Sigmoid colon (tissue), 7 donors: Measurements from ENCODE around the gene NSG2. TPM values are rescaled to one million over a fixed set of nuclear protein-coding genes. Genes with fewer than 3 reads are reported as not detected.

Source experiments
- DNase-seq: peaks from one replicate; pipeline ENCODE4 v3.0.0-alpha.2; 2019
- H3K27ac ChIP-seq, 4 donors: fragments of 200-600 bp; sonication (generic); one replicate each; pipeline ENCODE4 v1.5.1; 2016 to 2019; ENCODE audit warnings: mild to moderate bottlenecking in 1 of 4
- H3K27me3 ChIP-seq, 3 donors: fragments of 200-600 bp; sonication (generic); one replicate each; pipeline ENCODE4 v1.5.1; 2019; ENCODE audit warnings: mild to moderate bottlenecking in 1 of 3
- H3K36me3 ChIP-seq, 4 donors: fragments of 200-600 bp; sonication (generic); one replicate each; pipeline ENCODE4 v1.5.1; 2016 to 2019
- H3K4me1 ChIP-seq, 4 donors: fragments of 200-600 bp; sonication (generic); one replicate each; pipeline ENCODE4 v1.5.1; 2017 to 2019
- H3K4me3 ChIP-seq, 4 donors: fragments of 200-600 bp; sonication (generic); one replicate each; pipeline ENCODE4 v1.5.1; 2017 to 2019; ENCODE audit warnings: mild to moderate bottlenecking in 2 of 4, moderate library complexity in 1 of 4
- H3K9me3 ChIP-seq, 4 donors: fragments of 200-600 bp in 3 of 4; sonication (generic) in 3 of 4; one replicate each; pipeline versions ENCODE4 v1.5.1 to v1.6.1; 2013 to 2019
- CTCF ChIP-seq, 4 experiments: fragments of 450-650 bp in 3 of 4; fragments of 200-600 bp in 1 of 4; IDR thresholded peaks; one replicate each; pipeline ENCODE4 v1.5.1; 2016 to 2019; ENCODE audit warnings: antibody characterized with exemption in 4 of 4, mild to moderate bottlenecking in 3 of 4, moderate library complexity in 2 of 4
- EP300 ChIP-seq, 4 donors: sonication (generic); formaldehyde crosslinking; IDR thresholded peaks; one replicate each; pipeline ENCODE4 v1.6.1; 2017; ENCODE audit warnings: antibody characterized with exemption in 4 of 4
- POLR2A ChIP-seq, 2 donors: fragments of 450-650 bp; IDR thresholded peaks; one replicate each; pipeline ENCODE4 v1.6.1; 2016; ENCODE audit warnings: antibody characterized with exemption in 2 of 2, mild to moderate bottlenecking in 2 of 2, moderate library complexity in 2 of 2
- POLR2AphosphoS5 ChIP-seq, 4 donors: sonication (generic); formaldehyde crosslinking; IDR thresholded peaks; one replicate each; pipeline ENCODE4 v1.6.1; 2017; ENCODE audit warnings: antibody characterized with exemption in 4 of 4
- WGBS, 2 donors: extraction: QIAGEN DNeasy Blood & Tissue Kit; methylation state at CpG; one replicate each; pipeline ENCODE4 v1.1.7; 2013; 5-methylcytosine and 5-hydroxymethylcytosine counted together
- intact Hi-C: fragments of 100-400 bp; cut with DNase I; formaldehyde crosslinking; loops from one replicate; pipeline ENCODE4 v1.15.1; 2023
- polyA plus RNA-seq, 3 donors: library from polyadenylated mRNA; stranded (reverse); fragments of 200-250 nt; gene quantifications; one replicate each; pipeline ENCODE4 v1.2.3, GENCODE V29; 2013
- total RNA-seq, 4 donors: library from RNA; depleted of rRNA; stranded (reverse); fragments of >200 nt; gene quantifications; one replicate each; pipeline ENCODE4 v1.1.0, GENCODE V29; 2016
- donor health status: healthy with polysubstance abuse.
- donor health status: Bipolar disorder and iron deficiency.
- donor health status: healthy.

The NSG2 gene
- total and polyA plus RNA-seq, 7 donors = 4.7 to 10.0 (median 4.9) TPM; not detected in 2

DNA sequence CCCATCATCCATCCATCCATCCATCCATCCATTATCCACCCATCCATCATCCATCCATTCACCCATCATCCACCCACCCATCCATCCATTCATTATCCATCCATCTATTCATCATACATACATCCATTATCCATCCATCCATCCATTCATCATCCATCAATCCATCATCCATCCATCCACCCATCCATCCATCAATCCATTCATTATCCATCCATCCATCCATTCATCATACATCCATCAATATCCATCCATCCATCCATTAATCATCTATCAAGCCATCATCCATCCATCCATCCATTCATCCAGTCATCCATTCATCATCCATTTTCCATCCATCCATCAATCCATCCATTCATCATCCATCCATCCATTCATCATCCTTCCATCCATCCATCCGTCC is 89.0 kb downstream of the NSG2 start:
- TF ChIP-seq POLR2AphosphoS5 (IDR thresholded peaks at IDR 0.05) (no peak), CTCF (IDR thresholded peaks at IDR 0.05) (no peak), EP300 (IDR thresholded peaks at IDR 0.05) (no peak), POLR2A (IDR thresholded peaks at IDR 0.05) (no peak)
- Histone ChIP-seq H3K4me3 (no peak overlapping the region), H3K4me1 (no peaks in the 10 kb centered on the region), H3K27ac (no peak overlapping the region), H3K9me3 (no peaks in the 10 kb centered on the region), H3K36me3 (no peaks in the 10 kb centered on the region), H3K27me3 (no peaks in the 10 kb centered on the region)
- WGBS, 2 donors = 78 to 89% methylated on average over 1 of the region's 1 CpG
- no peak for DNase-seq
- intact Hi-C loops = no loop called here

DNA sequence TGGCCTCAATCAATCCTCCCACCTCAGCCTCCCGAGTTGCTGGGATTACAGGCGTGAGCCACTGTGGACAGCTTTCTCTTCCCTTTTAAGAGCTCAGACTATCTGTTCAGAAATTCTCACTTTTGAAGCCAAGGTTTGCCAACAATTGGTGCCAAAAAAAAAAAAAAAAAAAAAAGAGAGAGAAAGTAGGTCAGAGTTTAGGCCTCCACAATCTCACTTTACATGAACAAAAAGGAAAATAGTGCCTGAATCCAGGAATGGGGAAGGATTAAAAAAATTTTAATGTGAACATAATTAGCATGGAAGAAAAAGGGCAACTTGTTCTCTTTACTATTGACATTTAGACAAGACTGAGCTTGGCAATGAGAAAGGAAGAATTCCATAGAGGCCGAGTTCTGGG is 94.1 kb downstream of the NSG2 start:
- WGBS, 2 donors = 83 to 88% methylated on average over 3 of the region's 3 CpGs
- TF ChIP-seq CTCF (IDR thresholded peaks at IDR 0.05) (no peak), POLR2AphosphoS5 (IDR thresholded peaks at IDR 0.05) (no peak), EP300 (IDR thresholded peaks at IDR 0.05) (no peak)
- Histone ChIP-seq H3K4me1 (no peaks in the 10 kb centered on the region), H3K27me3 (no peaks in the 10 kb centered on the region), H3K9me3 (no peaks in the 10 kb centered on the region), H3K27ac (no peak overlapping the region), H3K4me3 (no peak overlapping the region), H3K36me3 (no peaks in the 10 kb centered on the region)
- intact Hi-C loops = no loop called here
- DNase-seq = no peak

GRCh38 chr5:174140452-174141020 is 95.0 kb downstream of the NSG2 start:
- H3K36me3 ChIP-seq = no peaks in the 10 kb centered on the region
- no peaks in the 10 kb centered on the region for H3K9me3 ChIP-seq
- H3K4me1 ChIP-seq = no peaks in the 10 kb centered on the region
- 59 to 67% methylated on average over 5 of the region's 5 CpGs for WGBS, 2 donors
- intact Hi-C loops = no loop called here
- H3K27ac ChIP-seq = no peak overlapping the region
- DNase-seq = no peak
- no peak overlapping the region for H3K4me3 ChIP-seq
- no peaks in the 10 kb centered on the region for H3K27me3 ChIP-seq
- TF ChIP-seq POLR2AphosphoS5 (IDR thresholded peaks at IDR 0.05) (no peak), CTCF (IDR thresholded peaks at IDR 0.05) (no peak)

- Histone ChIP-seq H3K27me3 (no peaks in the 10 kb centered on the region), H3K27ac (no peak overlapping the region), H3K4me1 (no peaks in the 10 kb centered on the region), H3K9me3 (no peaks in the 10 kb centered on the region), H3K4me3 (no peak overlapping the region), H3K36me3 (no peaks in the 10 kb centered on the region)
- DNase-seq = no peak
- TF ChIP-seq POLR2A (IDR thresholded peaks at IDR 0.05) (no peak), CTCF (IDR thresholded peaks at IDR 0.05) (no peak), POLR2AphosphoS5 (IDR thresholded peaks at IDR 0.05) (no peak), EP300 (IDR thresholded peaks at IDR 0.05) (no peak)
- intact Hi-C loops = no loop called here
- WGBS, 2 donors = 70 to 77% methylated on average over 6 of the region's 6 CpGs
Observed at GRCh38 chr5:174141398-174141797, 95.9 kb downstream of the NSG2 start.

- DNase-seq = no peak
- intact Hi-C loops = no loop called here
- 37 to 62% methylated on average over 2 of the region's 2 CpGs for WGBS, 2 donors
- Histone ChIP-seq H3K27ac (no peak overlapping the region), H3K9me3 (no peaks in the 10 kb centered on the region), H3K36me3 (no peaks in the 10 kb centered on the region), H3K4me1 (no peaks in the 10 kb centered on the region), H3K27me3 (no peaks in the 10 kb centered on the region), H3K4me3 (no peak overlapping the region)
- TF ChIP-seq EP300 (IDR thresholded peaks at IDR 0.05) (no peak), POLR2AphosphoS5 (IDR thresholded peaks at IDR 0.05) (no peak), CTCF (IDR thresholded peaks at IDR 0.05) (no peak), POLR2A (IDR thresholded peaks at IDR 0.05) (no peak)
Observed at GRCh38 chr5:174145091-174145490, 99.6 kb downstream of the NSG2 start.
